ENCODE data around the gene PHKA2. TPM values are rescaled to one million over a fixed set of nuclear protein-coding genes. Genes with fewer than 3 reads are reported as not detected.
"Not testable (repeated sequence)": the region's sequence is repeated elsewhere in the genome, so short reads cannot be mapped to it uniquely, and the experiment has no call there.

The PHKA2 gene
- total RNA-seq, 1 experiment from 2014 or later: 24.6 TPM

DNA sequence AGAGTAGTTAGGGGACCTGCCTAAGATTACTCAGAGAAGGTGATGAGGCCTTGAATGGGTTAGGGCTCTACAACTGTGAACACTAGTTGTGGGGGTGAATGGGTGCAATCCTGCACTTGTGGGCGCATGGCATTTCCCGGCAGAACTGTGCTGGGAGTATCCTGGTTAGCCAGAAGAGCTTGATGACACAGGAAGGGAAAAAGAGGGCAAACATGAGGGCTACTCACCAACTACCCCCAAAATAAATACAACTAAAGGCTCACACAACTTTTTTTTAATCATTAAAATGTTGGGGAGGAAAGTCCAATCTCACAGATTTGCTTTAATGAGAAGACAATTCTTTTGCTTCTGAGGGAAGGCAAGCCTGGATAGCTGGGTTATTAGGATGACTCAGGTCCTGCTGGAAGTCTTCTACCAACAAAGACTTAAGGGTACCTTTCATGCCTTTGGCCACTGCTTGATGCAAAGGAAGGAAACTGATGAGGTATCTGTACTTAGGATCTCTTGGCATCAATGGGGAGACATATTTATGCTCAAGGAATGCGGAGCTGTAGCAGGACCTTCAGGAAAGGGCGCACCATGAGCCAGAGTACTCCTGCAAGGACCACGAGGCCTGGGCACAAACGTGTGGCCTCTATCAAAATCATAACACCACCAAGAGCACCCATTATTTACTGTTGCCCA lies 2.6 kb downstream of the PHKA2 start:
- no peaks in the 10 kb centered on the region for H4K20me1 ChIP-seq (ENCODE audit: low read length)
- DNase-seq (peak; percentile 50), ATAC-seq (peak; percentile 3; the same call in 1 of the 2 replicates)
- TF ChIP-seq, protein P1, sequence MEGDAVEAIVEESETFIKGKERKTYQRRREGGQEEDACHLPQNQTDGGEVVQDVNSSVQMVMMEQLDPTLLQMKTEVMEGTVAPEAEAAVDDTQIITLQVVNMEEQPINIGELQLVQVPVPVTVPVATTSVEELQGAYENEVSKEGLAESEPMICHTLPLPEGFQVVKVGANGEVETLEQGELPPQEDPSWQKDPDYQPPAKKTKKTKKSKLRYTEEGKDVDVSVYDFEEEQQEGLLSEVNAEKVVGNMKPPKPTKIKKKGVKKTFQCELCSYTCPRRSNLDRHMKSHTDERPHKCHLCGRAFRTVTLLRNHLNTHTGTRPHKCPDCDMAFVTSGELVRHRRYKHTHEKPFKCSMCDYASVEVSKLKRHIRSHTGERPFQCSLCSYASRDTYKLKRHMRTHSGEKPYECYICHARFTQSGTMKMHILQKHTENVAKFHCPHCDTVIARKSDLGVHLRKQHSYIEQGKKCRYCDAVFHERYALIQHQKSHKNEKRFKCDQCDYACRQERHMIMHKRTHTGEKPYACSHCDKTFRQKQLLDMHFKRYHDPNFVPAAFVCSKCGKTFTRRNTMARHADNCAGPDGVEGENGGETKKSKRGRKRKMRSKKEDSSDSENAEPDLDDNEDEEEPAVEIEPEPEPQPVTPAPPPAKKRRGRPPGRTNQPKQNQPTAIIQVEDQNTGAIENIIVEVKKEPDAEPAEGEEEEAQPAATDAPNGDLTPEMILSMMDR (conservative IDR thresholded peaks at IDR 0.05; ENCODE audit: low read depth, low read length): no peak
- TF ChIP-seq EZH2phosphoT487 (IDR thresholded peaks at IDR 0.05; ENCODE audit: borderline replicate concordance, low read length): no peak
- TF ChIP-seq EZH2 (IDR thresholded peaks at IDR 0.05; ENCODE audit: low read length, unreplicated experiment): no peak
- H3F3A ChIP-seq (ENCODE audit: low read length, unreplicated experiment): no peaks in the 10 kb centered on the region
- H3K4me3 ChIP-seq (ENCODE audit: low read length): peak overlapping the region; percentile 27
- POLR2A ChIA-PET (ENCODE audit: unreplicated experiment): interaction anchor here (0.6 kb wide), 1 partner anchor 19 kb away, joined by 3 read pairs; no protein-coding TSS in a partner anchor
- H3K27ac ChIP-seq (ENCODE audit: low read length): peak overlapping the region; percentile 40
- no TSS peak for BruUV-seq (replicated peaks)
- H3K4me1 ChIP-seq (ENCODE audit: insufficient read depth, low read length): peaks cover 23% of the 10 kb centered on the region
- 0 out of 2 replicates have a peak, but pooled peaks cover 2% of the 10 kb centered on the region for H3K36me3 ChIP-seq (ENCODE audit: low read depth, low read length)
- no peak overlapping the region for H3K9ac ChIP-seq (ENCODE audit: low read length)
- H3K27me3 ChIP-seq (ENCODE audit: low read length): no peaks in the 10 kb centered on the region
- H2AFZ ChIP-seq (ENCODE audit: low read length): no peak overlapping the region
- H3K9me3 ChIP-seq (ENCODE audit: low read length): no peaks in the 10 kb centered on the region
- CTCF ChIA-PET: no interaction called here
- H3K79me2 ChIP-seq (ENCODE audit: low read length): peaks cover 76% of the 10 kb centered on the region
- H3K4me2 ChIP-seq (ENCODE audit: low read length): peak overlapping the region; percentile 93
- no peaks in the 10 kb centered on the region for H3K9me2 ChIP-seq (replicated peaks; ENCODE audit: low read length)
- intact Hi-C loops (cut with micrococcal nuclease): no loop called here

DNA sequence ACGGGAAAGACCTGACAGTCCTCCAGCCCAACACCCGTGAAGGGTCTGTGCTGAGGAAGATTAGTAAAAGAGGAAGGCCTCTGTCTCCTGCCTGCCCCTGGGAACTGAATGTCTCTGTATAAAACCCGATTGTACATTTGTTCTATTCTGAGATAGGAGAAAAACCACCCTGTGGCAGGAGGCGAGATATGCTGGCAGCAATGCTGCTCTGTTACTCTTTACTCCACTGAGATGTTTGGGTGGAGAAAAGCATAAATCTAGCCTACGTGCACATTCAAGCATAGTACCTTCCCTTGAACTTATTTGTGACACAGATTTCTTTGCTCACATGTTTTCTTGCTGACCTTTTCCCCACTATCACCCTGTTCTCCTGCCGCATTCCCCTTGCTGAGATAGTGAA lies 3.7 kb downstream of the PHKA2 start:
- POLR2A ChIA-PET (ENCODE audit: unreplicated experiment); CTCF ChIA-PET: not testable (repeated sequence)

DNA sequence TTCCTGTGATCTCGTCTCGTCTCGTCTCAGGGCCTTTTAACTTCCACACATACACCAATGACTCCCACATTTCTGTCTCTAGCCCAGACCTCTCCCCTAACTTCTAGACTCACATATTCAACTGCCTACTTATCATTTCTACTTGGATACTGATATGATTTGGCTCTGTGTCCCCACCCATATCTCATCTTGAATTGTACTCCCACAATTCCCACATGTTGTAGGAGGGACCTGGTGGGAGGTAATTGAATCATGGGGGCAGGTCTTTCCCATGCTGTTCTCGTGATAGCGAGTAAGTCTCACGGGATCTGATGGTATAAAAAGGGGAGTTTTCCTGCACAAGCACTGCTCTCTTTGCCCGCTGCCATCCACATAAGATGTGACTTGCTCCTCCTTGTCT lies 8.9 kb downstream of the PHKA2 start:
- intact Hi-C loops (cut with micrococcal nuclease): no loop called here
- CTCF ChIA-PET: no interaction called here
- Histone ChIP-seq H3K4me2 (ENCODE audit: low read length) (no peak overlapping the region), H3K27me3 (ENCODE audit: low read length) (no peaks in the 10 kb centered on the region), H3K79me2 (ENCODE audit: low read length) (peaks cover 49% of the 10 kb centered on the region), H3K27ac (ENCODE audit: low read length) (no peak overlapping the region), H3K4me1 (ENCODE audit: insufficient read depth, low read length) (no peaks in the 10 kb centered on the region), H3F3A (ENCODE audit: low read length, unreplicated experiment) (no peaks in the 10 kb centered on the region), H3K9me3 (ENCODE audit: low read length) (no peaks in the 10 kb centered on the region), H4K20me1 (ENCODE audit: low read length) (no peaks in the 10 kb centered on the region), H3K9me2 (replicated peaks; ENCODE audit: low read length) (no peaks in the 10 kb centered on the region), H3K4me3 (ENCODE audit: low read length) (no peak overlapping the region), H3K9ac (ENCODE audit: low read length) (no peak overlapping the region), H3K36me3 (ENCODE audit: low read depth, low read length) (0 out of 2 replicates have a peak, but pooled peaks cover 4% of the 10 kb centered on the region), H2AFZ (ENCODE audit: low read length) (no peak overlapping the region)
- no peak for TF ChIP-seq EZH2phosphoT487 (IDR thresholded peaks at IDR 0.05; ENCODE audit: borderline replicate concordance, low read length)
- TF ChIP-seq EZH2 (IDR thresholded peaks at IDR 0.05; ENCODE audit: low read length, unreplicated experiment): no peak
- TF ChIP-seq, protein P1 (conservative IDR thresholded peaks at IDR 0.05; ENCODE audit: low read depth, low read length): no peak
- BruUV-seq (replicated peaks): no TSS peak
- ATAC-seq (no peak), DNase-seq (no peak)
- POLR2A ChIA-PET (ENCODE audit: unreplicated experiment): no interaction called here

More for the DNA sequence above, 3.7 kb downstream of the PHKA2 start:
- BruUV-seq (replicated peaks); H3K9ac ChIP-seq (ENCODE audit: low read length); H3K27ac ChIP-seq (ENCODE audit: low read length); H4K20me1 ChIP-seq (ENCODE audit: low read length); H3K36me3 ChIP-seq (ENCODE audit: low read depth, low read length); ATAC-seq; H3K4me2 ChIP-seq (ENCODE audit: low read length); H3K27me3 ChIP-seq (ENCODE audit: low read length); H2AFZ ChIP-seq (ENCODE audit: low read length); H3K9me3 ChIP-seq (ENCODE audit: low read length); H3F3A ChIP-seq (ENCODE audit: low read length, unreplicated experiment); H3K9me2 ChIP-seq (replicated peaks; ENCODE audit: low read length); H3K4me3 ChIP-seq (ENCODE audit: low read length); intact Hi-C loops (cut with micrococcal nuclease); DNase-seq: not testable (repeated sequence)
- H3K4me1 ChIP-seq (ENCODE audit: insufficient read depth, low read length): peaks cover 17% of the 10 kb centered on the region
- peaks cover 69% of the 10 kb centered on the region for H3K79me2 ChIP-seq (ENCODE audit: low read length)

Data from PC-3 (cell line).